ENCODE data around the gene MLH3. TPM values are rescaled to one million over a fixed set of nuclear protein-coding genes. Genes with fewer than 3 reads are reported as not detected.

The MLH3 gene
- total and polyA plus RNA-seq, 4 donors: 5.8 to 29.7 (median 9.9) TPM

DNA sequence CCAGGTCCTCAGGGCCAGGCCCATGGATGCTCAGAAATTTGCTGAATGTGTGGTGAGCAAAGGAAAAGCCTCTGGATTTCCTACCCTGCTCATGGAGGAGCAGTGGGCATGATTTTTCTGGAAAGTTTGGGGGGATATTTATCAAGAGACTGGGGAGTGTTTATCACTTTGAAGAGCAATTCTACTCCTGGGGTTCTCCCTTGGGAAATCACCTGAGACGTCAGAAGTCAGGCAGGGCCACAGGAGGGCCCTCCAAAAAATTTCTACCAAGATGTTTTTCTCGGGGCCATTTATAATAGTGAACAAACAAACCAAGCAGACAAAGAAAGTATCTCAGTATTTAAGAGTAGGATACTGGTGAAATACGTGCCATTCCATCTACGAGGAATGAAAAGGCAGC lies 68.6 kb downstream of the MLH3 start (continued):
- TF ChIP-seq ATF3 (IDR thresholded peaks at IDR 0.05) (no peak), YY1 (IDR thresholded peaks at IDR 0.05) (no peak)

DNA sequence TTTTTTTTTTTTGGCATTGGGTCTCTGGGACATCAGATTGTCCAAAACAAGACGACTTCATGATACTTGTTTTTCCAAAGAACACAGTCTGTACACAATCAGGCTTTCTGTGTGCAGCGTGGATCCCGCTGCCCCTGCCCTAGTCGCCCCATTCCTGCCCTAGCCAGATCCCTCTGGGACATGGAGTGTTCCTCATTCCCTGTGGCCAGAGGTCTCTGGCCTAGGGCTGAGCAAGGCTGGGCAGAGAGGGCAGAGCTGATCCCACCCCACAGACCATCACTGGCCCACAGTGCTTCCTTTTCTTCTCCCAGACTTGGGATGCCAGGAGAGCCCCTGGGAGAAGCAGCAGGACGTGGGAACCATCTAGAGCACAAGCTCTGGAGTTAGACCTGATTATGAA lies 69.4 kb downstream of the MLH3 start:
- H3K9me3 ChIP-seq (ENCODE audit: control insufficient read depth in 4 of 4, low read length in 3 of 4): no peaks in the 10 kb centered on the region
- H3K4me3 ChIP-seq (ENCODE audit: low read depth in 1 of 3, low read length in 3 of 3): no peak overlapping the region
- TF ChIP-seq GABPA (IDR thresholded peaks at IDR 0.05 in 1 of 2, conservative IDR thresholded peaks at IDR 0.05 in 1 of 2) (no peak), RAD21 (IDR thresholded peaks at IDR 0.05) (no peak), ATF3 (IDR thresholded peaks at IDR 0.05) (no peak), TAF1 (conservative IDR thresholded peaks at IDR 0.05) (no peak), HNF4A (conservative IDR thresholded peaks at IDR 0.05) (no peak), YY1 (IDR thresholded peaks at IDR 0.05) (no peak), SP1 (IDR thresholded peaks at IDR 0.05) (no peak), FOXA1 (IDR thresholded peaks at IDR 0.05) (no peak), FOXA2 (IDR thresholded peaks at IDR 0.05) (no peak), EGR1 (IDR thresholded peaks at IDR 0.05; ENCODE audit: low read depth in 2 of 2) (no peak), MAX (IDR thresholded peaks at IDR 0.05) (no peak)
- TF ChIP-seq, protein P1, sequence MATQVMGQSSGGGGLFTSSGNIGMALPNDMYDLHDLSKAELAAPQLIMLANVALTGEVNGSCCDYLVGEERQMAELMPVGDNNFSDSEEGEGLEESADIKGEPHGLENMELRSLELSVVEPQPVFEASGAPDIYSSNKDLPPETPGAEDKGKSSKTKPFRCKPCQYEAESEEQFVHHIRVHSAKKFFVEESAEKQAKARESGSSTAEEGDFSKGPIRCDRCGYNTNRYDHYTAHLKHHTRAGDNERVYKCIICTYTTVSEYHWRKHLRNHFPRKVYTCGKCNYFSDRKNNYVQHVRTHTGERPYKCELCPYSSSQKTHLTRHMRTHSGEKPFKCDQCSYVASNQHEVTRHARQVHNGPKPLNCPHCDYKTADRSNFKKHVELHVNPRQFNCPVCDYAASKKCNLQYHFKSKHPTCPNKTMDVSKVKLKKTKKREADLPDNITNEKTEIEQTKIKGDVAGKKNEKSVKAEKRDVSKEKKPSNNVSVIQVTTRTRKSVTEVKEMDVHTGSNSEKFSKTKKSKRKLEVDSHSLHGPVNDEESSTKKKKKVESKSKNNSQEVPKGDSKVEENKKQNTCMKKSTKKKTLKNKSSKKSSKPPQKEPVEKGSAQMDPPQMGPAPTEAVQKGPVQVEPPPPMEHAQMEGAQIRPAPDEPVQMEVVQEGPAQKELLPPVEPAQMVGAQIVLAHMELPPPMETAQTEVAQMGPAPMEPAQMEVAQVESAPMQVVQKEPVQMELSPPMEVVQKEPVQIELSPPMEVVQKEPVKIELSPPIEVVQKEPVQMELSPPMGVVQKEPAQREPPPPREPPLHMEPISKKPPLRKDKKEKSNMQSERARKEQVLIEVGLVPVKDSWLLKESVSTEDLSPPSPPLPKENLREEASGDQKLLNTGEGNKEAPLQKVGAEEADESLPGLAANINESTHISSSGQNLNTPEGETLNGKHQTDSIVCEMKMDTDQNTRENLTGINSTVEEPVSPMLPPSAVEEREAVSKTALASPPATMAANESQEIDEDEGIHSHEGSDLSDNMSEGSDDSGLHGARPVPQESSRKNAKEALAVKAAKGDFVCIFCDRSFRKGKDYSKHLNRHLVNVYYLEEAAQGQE (IDR thresholded peaks at IDR 0.05): no peak
- no peak overlapping the region for H3K9ac ChIP-seq (ENCODE audit: low read depth in 1 of 2, low read length in 2 of 2)
- no peaks in the 10 kb centered on the region for H3K27me3 ChIP-seq (ENCODE audit: control insufficient read depth in 4 of 4, insufficient read depth in 4 of 4, low read length in 3 of 4)
- no peak for DNase-seq (ENCODE audit: low spot score)
- H3K27ac ChIP-seq (ENCODE audit: low read depth in 1 of 2, low read length in 2 of 2): no peak overlapping the region
- no peaks in the 10 kb centered on the region for H3K4me1 ChIP-seq (ENCODE audit: control insufficient read depth in 4 of 4, insufficient read depth in 4 of 4, low read length in 3 of 4)
- 90% methylated on average over 5 of the region's 5 CpGs for WGBS
- no peaks in the 10 kb centered on the region for H3K36me3 ChIP-seq (ENCODE audit: control insufficient read depth in 4 of 4, insufficient read depth in 3 of 4, low read depth in 1 of 4, low read length in 3 of 4)

- WGBS: 91% methylated on average over 9 of the region's 9 CpGs
- no peak overlapping the region for H3K4me3 ChIP-seq (ENCODE audit: low read depth in 1 of 3, low read length in 3 of 3)
- TF ChIP-seq MAX (IDR thresholded peaks at IDR 0.05): no peak
- no peak overlapping the region for H3K9ac ChIP-seq (ENCODE audit: low read depth in 1 of 2, low read length in 2 of 2)
- H3K9me3 ChIP-seq (ENCODE audit: control insufficient read depth in 4 of 4, low read length in 3 of 4): no peaks in the 10 kb centered on the region
- no peaks in the 10 kb centered on the region for H3K27me3 ChIP-seq (ENCODE audit: control insufficient read depth in 4 of 4, insufficient read depth in 4 of 4, low read length in 3 of 4)
- DNase-seq (ENCODE audit: low spot score): no peak
- H3K36me3 ChIP-seq (ENCODE audit: control insufficient read depth in 4 of 4, insufficient read depth in 3 of 4, low read depth in 1 of 4, low read length in 3 of 4): no peaks in the 10 kb centered on the region
- no peaks in the 10 kb centered on the region for H3K4me1 ChIP-seq (ENCODE audit: control insufficient read depth in 4 of 4, insufficient read depth in 4 of 4, low read length in 3 of 4)
- H3K27ac ChIP-seq (ENCODE audit: low read depth in 1 of 2, low read length in 2 of 2): no peak overlapping the region
Observed at GRCh38 chr14:74981462-74981782, 69.8 kb downstream of the MLH3 start.

Measured in liver (tissue), 9 donors.